SH-SY5Y (cell line): ENCODE measurements around the gene CASP10.

Experiments used
- GATA2 ChIP-seq: IDR thresholded peaks from 2 replicates; pipeline ENCODE4 v1.6.1; 2011; ENCODE audit warnings: mild to moderate bottlenecking, low read depth, low read length
- GATA3 ChIP-seq: IDR thresholded peaks from 2 replicates; pipeline ENCODE4 v1.6.1; 2011; ENCODE audit warnings: low read depth, mild to moderate bottlenecking, low read length, moderate library complexity

GRCh38 chr2:201164166-201164565, 18.8 kb upstream of the CASP10 start:
- no peak for TF ChIP-seq GATA2
- TF ChIP-seq GATA3, result no peak
